ENCODE results near the gene LDLRAD4.

- TF ChIP-seq POLR2AphosphoS5 (IDR thresholded peaks at IDR 0.05; ENCODE audit: borderline replicate concordance, low read depth, low read length) (no peak), EZH2 (IDR thresholded peaks at IDR 0.05) (no peak)
Observed at GRCh38 chr18:13222856-13223281, 4.3 kb downstream of the LDLRAD4 start.

Measured in SK-N-MC (cell line).